GM10266 (cell line): Measurements from ENCODE around the gene TMEM108.

Source experiments
- DNase-seq: peaks from one replicate; pipeline ENCODE4 v3.0.0; 2012; ENCODE audit errors: extremely low spot score
- CTCF ChIP-seq: IDR thresholded peaks from 2 replicates; pipeline ENCODE4 v1.5.1; 2012; ENCODE audit warnings: mild to moderate bottlenecking, low read depth; ENCODE audit not compliant: control insufficient read depth, insufficient read depth; ENCODE audit errors: missing control alignments

Gene TMEM108

GRCh38 chr3:133246773-133247172 is 208.6 kb downstream of the TMEM108 start:
- no peak for TF ChIP-seq CTCF
- no peak for DNase-seq

- TF ChIP-seq CTCF: no peak
- DNase-seq: no peak
Observed at GRCh38 chr3:133248389-133248788, 210.2 kb downstream of the TMEM108 start.

GRCh38 chr3:133249490-133249889 is 211.3 kb downstream of the TMEM108 start:
- DNase-seq: no peak
- TF ChIP-seq CTCF: no peak

GRCh38 chr3:133254151-133254550 is 216.0 kb downstream of the TMEM108 start:
- no peak for DNase-seq

GRCh38 chr3:133254716-133255115 is 216.5 kb downstream of the TMEM108 start:
- DNase-seq: no peak
- no peak for TF ChIP-seq CTCF

More at GRCh38 chr3:133254151-133254550, 216.0 kb downstream of the TMEM108 start:
- no peak for TF ChIP-seq CTCF

GRCh38 chr3:133256787-133257483 is 218.7 kb downstream of the TMEM108 start:
- DNase-seq: peak; percentile 11
- TF ChIP-seq CTCF: no peak

- TF ChIP-seq CTCF: no peak
- no peak for DNase-seq
Observed at GRCh38 chr3:133258358-133258757, 220.2 kb downstream of the TMEM108 start.
